GM06990 (cell line): ENCODE results near the gene CCR5AS.

Source experiments
- DNase-seq: peaks from one replicate; pipeline ENCODE4 v3.0.0-alpha.2; 2011; ENCODE audit not compliant: insufficient read length; ENCODE audit errors: extremely low read depth
- H3K27me3 ChIP-seq: replicated peaks from 2 replicates; pipeline ENCODE4 v1.6.0; 2011; ENCODE audit warnings: low read length; ENCODE audit not compliant: control insufficient read depth, insufficient read depth
- H3K36me3 ChIP-seq: 2 replicates; pipeline ENCODE4 v1.5.1; 2011; ENCODE audit warnings: low read length; ENCODE audit not compliant: control insufficient read depth, insufficient read depth
- H3K4me3 ChIP-seq: replicated peaks from 2 replicates; pipeline ENCODE4 v1.5.1; 2011; ENCODE audit warnings: low read depth, mild to moderate bottlenecking, control low read depth, low read length
- CTCF ChIP-seq: IDR thresholded peaks from 2 replicates; pipeline ENCODE4 v1.5.1; 2011; ENCODE audit warnings: low read length, control low read depth, mild to moderate bottlenecking, inconsistent platforms; ENCODE audit not compliant: insufficient read depth, poor library complexity, severe bottlenecking

Gene CCR5AS

GRCh38 chr3:46414739-46415138 is 7.9 kb upstream of the CCR5AS start:
- no peaks in the 10 kb centered on the region for H3K27me3 ChIP-seq
- no peak for TF ChIP-seq CTCF
- H3K36me3 ChIP-seq = no peaks in the 10 kb centered on the region
- no peak overlapping the region for H3K4me3 ChIP-seq
- no peak for DNase-seq

GRCh38 chr3:46413951-46414350 is 7.1 kb upstream of the CCR5AS start:
- no peaks in the 10 kb centered on the region for H3K36me3 ChIP-seq
- no peak overlapping the region for H3K4me3 ChIP-seq
- no peak for TF ChIP-seq CTCF
- H3K27me3 ChIP-seq = no peaks in the 10 kb centered on the region
- no peak for DNase-seq

GRCh38 chr3:46412786-46413298 is 6.0 kb upstream of the CCR5AS start:
- Histone ChIP-seq H3K27me3 (no peaks in the 10 kb centered on the region), H3K4me3 (no peak overlapping the region), H3K36me3 (no peaks in the 10 kb centered on the region)
- no peak for DNase-seq
- TF ChIP-seq CTCF = no peak

- H3K36me3 ChIP-seq = no peaks in the 10 kb centered on the region
These were observed 4.4 kb upstream of the CCR5AS start for GRCh38 chr3:46411271-46411670.

GRCh38 chr3:46410669-46411068 is 3.8 kb upstream of the CCR5AS start:
- no peaks in the 10 kb centered on the region for H3K27me3 ChIP-seq
- DNase-seq = no peak
- H3K36me3 ChIP-seq = no peaks in the 10 kb centered on the region
- TF ChIP-seq CTCF = no peak
- no peak overlapping the region for H3K4me3 ChIP-seq

More at GRCh38 chr3:46411271-46411670, 4.4 kb upstream of the CCR5AS start:
- DNase-seq = no peak
- no peaks in the 10 kb centered on the region for H3K27me3 ChIP-seq
- no peak overlapping the region for H3K4me3 ChIP-seq
- TF ChIP-seq CTCF = no peak
